GM12891 (cell line): ENCODE data around the gene EFNB1.

Source experiments
- DNase-seq: peaks from one replicate; pipeline ENCODE4 v3.0.0; 2011; ENCODE audit warnings: low spot score; ENCODE audit not compliant: insufficient read length
- FAIRE-seq: peaks from 2 replicates; lab custom pipeline; 2011; peaks lifted over from hg19 to GRCh38; lab: Jason Lieb, UNC
- PAX5 ChIP-seq: IDR thresholded peaks from 2 replicates; pipeline ENCODE4 v1.6.1; 2011; ENCODE audit warnings: low read length, moderate library complexity, mild to moderate bottlenecking; ENCODE audit not compliant: insufficient read depth, severe bottlenecking
- POLR2A ChIP-seq: IDR thresholded peaks from 2 replicates; pipeline ENCODE4 v1.6.1; 2011; ENCODE audit warnings: low read depth, low read length, control low read depth
- POLR2AphosphoS5 ChIP-seq: IDR thresholded peaks from 2 replicates; pipeline ENCODE4 v1.6.1; 2011; ENCODE audit warnings: low read depth, low read length, control low read depth
- POU2F2 ChIP-seq: IDR thresholded peaks from 2 replicates; pipeline ENCODE4 v1.6.1; 2011; ENCODE audit warnings: low read depth, mild to moderate bottlenecking, control low read depth, low read length, moderate library complexity
- SPI1 ChIP-seq: IDR thresholded peaks from 2 replicates; pipeline ENCODE4 v1.6.1; 2011; ENCODE audit warnings: low read depth, low read length, control low read depth
- TAF1 ChIP-seq: IDR thresholded peaks from 2 replicates; pipeline ENCODE4 v1.6.1; 2011; ENCODE audit warnings: low read depth, low read length, control low read depth

EFNB1 gene

GRCh38 chrX:68808686-68809357 lies 20.0 kb upstream of the EFNB1 start:
- TF ChIP-seq POLR2AphosphoS5: no peak
- TF ChIP-seq POLR2A: no peak
- TF ChIP-seq TAF1: no peak
- TF ChIP-seq SPI1: no peak
- TF ChIP-seq POU2F2: no peak
- no peak for TF ChIP-seq PAX5
- FAIRE-seq (no peak), DNase-seq (no peak)

GRCh38 chrX:68820476-68821110 lies 8.2 kb upstream of the EFNB1 start:
- DNase-seq: no peak
- no peak for FAIRE-seq
- TF ChIP-seq POU2F2: no peak
- no peak for TF ChIP-seq POLR2AphosphoS5
- no peak for TF ChIP-seq SPI1
- no peak for TF ChIP-seq POLR2A
- no peak for TF ChIP-seq PAX5
- no peak for TF ChIP-seq TAF1

- FAIRE-seq: no peak
- DNase-seq: no peak
- TF ChIP-seq TAF1 (no peak), POU2F2 (no peak)
These were observed 7.2 kb upstream of the EFNB1 start for GRCh38 chrX:68821616-68822015.

GRCh38 chrX:68822641-68823410 lies 6.0 kb upstream of the EFNB1 start:
- TF ChIP-seq POLR2AphosphoS5: no peak
- no peak for TF ChIP-seq TAF1
- TF ChIP-seq SPI1: no peak
- no peak for FAIRE-seq
- no peak for DNase-seq

GRCh38 chrX:68823413-68824151 lies 5.2 kb upstream of the EFNB1 start:
- no peak for TF ChIP-seq TAF1
- no peak for TF ChIP-seq PAX5
- no peak for TF ChIP-seq SPI1
- TF ChIP-seq POLR2A: no peak
- TF ChIP-seq POU2F2: no peak
- no peak for TF ChIP-seq POLR2AphosphoS5
- DNase-seq (no peak), FAIRE-seq (no peak)

GRCh38 chrX:68824152-68824433 lies 4.7 kb upstream of the EFNB1 start:
- no peak for DNase-seq
- no peak for FAIRE-seq
- no peak for TF ChIP-seq TAF1
- TF ChIP-seq POU2F2: no peak
- no peak for TF ChIP-seq PAX5
- TF ChIP-seq POLR2A: no peak
- no peak for TF ChIP-seq SPI1
- TF ChIP-seq POLR2AphosphoS5: no peak

GRCh38 chrX:68824565-68825125 lies 4.2 kb upstream of the EFNB1 start:
- no peak for FAIRE-seq
- no peak for TF ChIP-seq POLR2A
- TF ChIP-seq SPI1: no peak
- TF ChIP-seq POU2F2: no peak
- no peak for TF ChIP-seq TAF1
- no peak for TF ChIP-seq PAX5
- no peak for TF ChIP-seq POLR2AphosphoS5
- DNase-seq: no peak

- FAIRE-seq (no peak), DNase-seq (no peak)
- TF ChIP-seq POU2F2 (no peak), POLR2A (no peak), SPI1 (no peak), TAF1 (no peak)
These were observed 2.5 kb upstream of the EFNB1 start for GRCh38 chrX:68826113-68826980.

- no peak for FAIRE-seq
- TF ChIP-seq SPI1 (no peak), POLR2A (no peak), POLR2AphosphoS5 (no peak), POU2F2 (no peak), PAX5 (no peak), TAF1 (no peak)
- no peak for DNase-seq
These were observed 1.6 kb upstream of the EFNB1 start for GRCh38 chrX:68827256-68827655.
